ENCODE results near the gene TEX30.

GRCh38 chr13:102726430-102726829, 47.2 kb downstream of the TEX30 start:
- TF ChIP-seq CTCF (optimal IDR thresholded peaks at IDR 0.05 in 1 of 3, IDR thresholded peaks at IDR 0.05 in 1 of 3, conservative IDR thresholded peaks at IDR 0.05 in 1 of 3; ENCODE audit: extremely low read depth in 1 of 3, insufficient read depth in 2 of 3, low read length in 3 of 3) (peak in 2 of 3 experiments; percentile 20 to 50), EZH2 (IDR thresholded peaks at IDR 0.05; ENCODE audit: low read length) (no peak)

Data from keratinocyte (primary cell).